ENCODE measurements around the gene ZNF804B.
A peak's percentile ranks its signal among the peaks of the same experiment; 100 is the strongest.

ZNF804B gene

GRCh38 chr7:88759230-88760135, at the start of gene ZNF804B:
TSS of gene ZNF804B (plus strand) at chr7:88759700. CDS start at chr7:88759977, 277 bp downstream.
- DNase-seq: no peak

- DNase-seq: no peak
These were observed 23.6 kb upstream of the ZNF804B start for GRCh38 chr7:88735920-88736319.

GRCh38 chr7:88737632-88738031, 21.9 kb upstream of the ZNF804B start:
- no peak for DNase-seq

- DNase-seq: no peak
These were observed 13.4 kb upstream of the ZNF804B start for GRCh38 chr7:88746126-88746525.

- no peak for DNase-seq
These were observed 2.7 kb upstream of the ZNF804B start for GRCh38 chr7:88756802-88757201.

GRCh38 chr7:88757371-88757770, 2.1 kb upstream of the ZNF804B start:
- no peak for DNase-seq

GRCh38 chr7:88758381-88759229, 895 bp upstream of the ZNF804B start:
- DNase-seq: no peak

- DNase-seq: no peak
These were observed 626 bp downstream of the ZNF804B start for GRCh38 chr7:88760136-88760515.

- no peak for DNase-seq
These were observed 2.3 kb downstream of the ZNF804B start for GRCh38 chr7:88761779-88762178.

GRCh38 chr7:88771417-88771816, 11.9 kb downstream of the ZNF804B start:
- no peak for DNase-seq

GRCh38 chr7:88772776-88773175, 13.3 kb downstream of the ZNF804B start:
- no peak for DNase-seq

- DNase-seq: no peak
These were observed 16.3 kb downstream of the ZNF804B start for GRCh38 chr7:88775838-88776237.

GRCh38 chr7:88787777-88788176, 28.3 kb downstream of the ZNF804B start:
- DNase-seq: no peak

GRCh38 chr7:88789480-88790064, 30.1 kb downstream of the ZNF804B start:
- peak; percentile 0 for DNase-seq

GRCh38 chr7:88791891-88792290, 32.4 kb downstream of the ZNF804B start:
- no peak for DNase-seq

GRCh38 chr7:88792361-88792760, 32.9 kb downstream of the ZNF804B start:
- DNase-seq: no peak

GRCh38 chr7:88795553-88795952, 36.1 kb downstream of the ZNF804B start, which contains the start of gene TEX47:
TSS of gene TEX47 (minus strand) at chr7:88795737. CDS start at chr7:88794942, 795 bp downstream.
- DNase-seq: no peak

GRCh38 chr7:88801046-88801445, 41.5 kb downstream of the ZNF804B start:
- no peak for DNase-seq

GRCh38 chr7:88806280-88807037, 47.0 kb downstream of the ZNF804B start:
- no peak for DNase-seq

GRCh38 chr7:88818552-88818951, 59.1 kb downstream of the ZNF804B start:
- DNase-seq: no peak

- DNase-seq: no peak
These were observed 66.7 kb downstream of the ZNF804B start for GRCh38 chr7:88826222-88826621.

- DNase-seq: peak; percentile 0
These were observed 75.7 kb downstream of the ZNF804B start for GRCh38 chr7:88835147-88835728.

All from EL (cell line).